ENCODE measurements around the gene SYCP2L. TPM values are rescaled to one million over a fixed set of nuclear protein-coding genes. Genes with fewer than 3 reads are reported as not detected.

SYCP2L gene
- total and polyA plus RNA-seq, 2 of the 8 experiments (the other 6 are each of a cell fraction or from before 2014, with no cell fraction given), result 1.7 to 4.2 TPM

GRCh38 chr6:10857259-10857658 is 29.6 kb upstream of the SYCP2L start:
- H3K27me3 ChIP-seq (replicated peaks in 1 of 4; ENCODE audit: control insufficient read depth in 3 of 4, extremely low read depth in 1 of 4, insufficient read depth in 3 of 4, low read length in 3 of 4), result no peaks in the 10 kb centered on the region
- WGBS, 2 experiments (ENCODE audit: extremely low coverage in 1 of 2, insufficient coverage in 1 of 2, insufficient read length in 1 of 2, insufficient replicate concordance in 2 of 2, low coverage in 1 of 2, low lambda C conversion rate in 2 of 2, missing lambda C conversion rate in 1 of 2), result 86% methylated on average over 2 of the region's 2 CpGs; no CpG with 5 or more reads in 1 of the 2 experiments
- DNase-seq (ENCODE audit: low read depth in 1 of 2, low spot score in 2 of 2), result no peak

More at GRCh38 chr6:10857259-10857658, 29.6 kb upstream of the SYCP2L start:
- H3K4me2 ChIP-seq (ENCODE audit: insufficient read depth in 1 of 2, low read depth in 2 of 2, low read length in 2 of 2), result no peak overlapping the region
- H2BK5ac ChIP-seq (ENCODE audit: low read depth, low read length), result no peak overlapping the region
- no peak overlapping the region for H3K56ac ChIP-seq (replicated peaks; ENCODE audit: insufficient read length, low read depth, low read length)
- no peak overlapping the region for H3K23ac ChIP-seq (ENCODE audit: insufficient read length)
- no peak overlapping the region for H2BK12ac ChIP-seq (ENCODE audit: low read depth, low read length)
- no peaks in the 10 kb centered on the region; a peak in 1 of 7 replicates for H3K4me1 ChIP-seq (replicated peaks in 1 of 4; ENCODE audit: control insufficient read depth in 3 of 4, insufficient read depth in 4 of 4, low read length in 3 of 4)
- no peak overlapping the region for H2AFZ ChIP-seq (ENCODE audit: low read length)
- no peak overlapping the region for H3K4ac ChIP-seq (replicated peaks; ENCODE audit: insufficient read length, low read depth, low read length)
- ChIA-PET CTCF (ENCODE audit: partially characterized antibody) (interaction anchor here (0.6 to 1.3 kb wide), 6 partner anchors 9 to 632 kb away, joined by 3 to 4 read pairs (median 3); partner anchors contain the start of gene SYCP2L), POLR2A (ENCODE audit: partially characterized antibody) (interaction anchor here (0.6 kb wide), 1 partner anchor 145 kb away, joined by 4 read pairs; no protein-coding TSS in a partner anchor)
- no peak overlapping the region for H2BK20ac ChIP-seq (ENCODE audit: low read length)
- H4K8ac ChIP-seq (ENCODE audit: extremely low read depth, insufficient read depth, low read length), result no peak overlapping the region
- H4K5ac ChIP-seq (ENCODE audit: insufficient read length, low read depth, low read length), result no peak overlapping the region
- H3K79me2 ChIP-seq (ENCODE audit: control insufficient read depth in 1 of 2, insufficient read depth in 2 of 2, low read length in 2 of 2), result no peaks in the 10 kb centered on the region
- H4K20me1 ChIP-seq (replicated peaks in 1 of 2; ENCODE audit: control insufficient read depth in 1 of 2, insufficient read depth in 2 of 2, low read length in 2 of 2), result no peaks in the 10 kb centered on the region
- no peak for FAIRE-seq
- peaks cover 0 to 3% of the 10 kb centered on the region in 2 experiments; a peak in 1 of 4 replicates for H3K9me3 ChIP-seq (ENCODE audit: insufficient read depth in 2 of 2, low read depth in 1 of 2, low read length in 1 of 2)
- no peak overlapping the region for H3K14ac ChIP-seq (ENCODE audit: insufficient read length)
- no peak overlapping the region for H3K4me3 ChIP-seq (ENCODE audit: extremely low read depth in 1 of 4, insufficient read depth in 2 of 4, low read depth in 3 of 4, low read length in 4 of 4)
- H4K91ac ChIP-seq (replicated peaks; ENCODE audit: insufficient read length, low read length), result no peak overlapping the region
- no peak overlapping the region for H2BK15ac ChIP-seq (ENCODE audit: low read length)
- no peak overlapping the region for H2BK120ac ChIP-seq (replicated peaks; ENCODE audit: low read depth, low read length)
- H3K27ac ChIP-seq (ENCODE audit: low read depth, low read length), result no peak overlapping the region
- no peaks in the 10 kb centered on the region for H3K79me1 ChIP-seq (ENCODE audit: low read depth, low read length)
- no peaks in the 10 kb centered on the region for H3K36me3 ChIP-seq (ENCODE audit: control insufficient read depth in 2 of 4, insufficient read depth in 4 of 4, low read length in 3 of 4)
- no peaks in the 10 kb centered on the region for H3K23me2 ChIP-seq (ENCODE audit: low read depth, low read length)
- H3K18ac ChIP-seq (ENCODE audit: extremely low read depth, low read length), result no peak overlapping the region
- TF ChIP-seq CBX8 (IDR thresholded peaks at IDR 0.05; ENCODE audit: borderline replicate concordance, low read depth, low read length) (no peak), POLR2A (IDR thresholded peaks at IDR 0.05; ENCODE audit: control extremely low read depth in 1 of 2, low read depth in 2 of 2, low read length in 2 of 2) (no peak), SUZ12 (IDR thresholded peaks at IDR 0.05; ENCODE audit: low read length) (no peak), EZH2 (IDR thresholded peaks at IDR 0.05; ENCODE audit: low read depth, low read length, severe bottlenecking) (no peak)
- TF ChIP-seq, protein P1, sequence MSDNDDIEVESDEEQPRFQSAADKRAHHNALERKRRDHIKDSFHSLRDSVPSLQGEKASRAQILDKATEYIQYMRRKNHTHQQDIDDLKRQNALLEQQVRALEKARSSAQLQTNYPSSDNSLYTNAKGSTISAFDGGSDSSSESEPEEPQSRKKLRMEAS (IDR thresholded peaks at IDR 0.05), result no peak
- H2AK5ac ChIP-seq (ENCODE audit: low read depth, low read length), result no peak overlapping the region
- no peak overlapping the region for H3K9ac ChIP-seq (replicated peaks in 1 of 4; ENCODE audit: extremely low read depth in 1 of 4, low read depth in 3 of 4, low read length in 3 of 4)
